SU-DHL-6 (cell line): ENCODE results near the gene RAP1GAP2.

Source experiments
- H2AFZ ChIP-seq: fragments of 200-600 bp; sonication (generic); 2 replicates; pipeline ENCODE4 v1.6.1; 2014; ENCODE audit warnings: low read depth, mild to moderate bottlenecking, moderate library complexity, mixed read lengths, antibody characterized with exemption, low read length; ENCODE audit not compliant: severe bottlenecking
- H3F3A ChIP-seq: fragments of 200-600 bp; shearing (Covaris generic); 2 replicates; pipeline ENCODE4 v1.6.0; 2016; ENCODE audit warnings: antibody characterized with exemption, mild to moderate bottlenecking; ENCODE audit not compliant: insufficient read depth
- H3K27ac ChIP-seq: fragments of 200-600 bp; sonication (generic); 2 replicates; pipeline ENCODE4 v1.5.1; 2016; ENCODE audit warnings: low read depth, mild to moderate bottlenecking, low read length, moderate library complexity, mixed read lengths
- H3K27me3 ChIP-seq: fragments of 200-600 bp; sonication (generic), shearing (Covaris generic); 2 replicates; pipeline ENCODE4 v1.6.0; 2014; ENCODE audit warnings: mild to moderate bottlenecking, low read length
- H3K36me3 ChIP-seq: fragments of 200-600 bp; sonication (generic); 2 replicates; pipeline ENCODE4 v1.6.1; 2014; ENCODE audit warnings: mild to moderate bottlenecking, low read length, mixed read lengths
- H3K4me2 ChIP-seq: fragments of 300-600, 200-600 bp; shearing (Covaris generic), sonication (generic); 2 replicates; pipeline ENCODE4 v1.6.0; 2014; ENCODE audit warnings: low read length, low read depth, mild to moderate bottlenecking; ENCODE audit not compliant: poor library complexity, severe bottlenecking
- H3K4me3 ChIP-seq: fragments of 200-600 bp; sonication (generic); 2 replicates; pipeline ENCODE4 v1.5.1; 2014; ENCODE audit warnings: antibody characterized with exemption, low read length, mild to moderate bottlenecking, mixed read lengths; ENCODE audit not compliant: insufficient read depth, poor library complexity, severe bottlenecking
- H3K79me2 ChIP-seq: fragments of 200-600 bp; sonication (generic); 2 replicates; pipeline ENCODE4 v1.6.1; 2014; ENCODE audit warnings: mild to moderate bottlenecking, low read length, moderate library complexity; ENCODE audit not compliant: insufficient read depth
- H3K9ac ChIP-seq: fragments of 200-600 bp; sonication (generic); 2 replicates; pipeline ENCODE4 v1.7.0; 2014; ENCODE audit warnings: mild to moderate bottlenecking, low read length
- H3K9me2 ChIP-seq: fragments of 200-600 bp; sonication (generic); replicated peaks from 2 replicates; pipeline ENCODE4 v1.6.1; 2014; ENCODE audit warnings: low read length; ENCODE audit not compliant: insufficient read depth
- H3K9me3 ChIP-seq: fragments of 200-600 bp; sonication (generic); 2 replicates; pipeline ENCODE4 v1.6.1; 2014; ENCODE audit warnings: low read length, mixed read lengths; ENCODE audit not compliant: insufficient read depth
- H4K20me1 ChIP-seq: fragments of 200-600 bp; sonication (generic); 2 replicates; pipeline ENCODE4 v1.6.1; 2014; ENCODE audit warnings: low read depth, mild to moderate bottlenecking, antibody characterized with exemption, low read length, moderate library complexity, mixed read lengths
- CTCF ChIP-seq: fragments of 200-600 bp; sonication (generic); IDR thresholded peaks from one replicate; pipeline ENCODE4 v1.5.1; 2017; ENCODE audit warnings: antibody characterized with exemption, mild to moderate bottlenecking, low read length, moderate library complexity; ENCODE audit not compliant: insufficient read depth, poor library complexity, severe bottlenecking
- EZH2phosphoT487 ChIP-seq: fragments of 200-600 bp; sonication (generic), shearing (Covaris generic); conservative IDR thresholded peaks from 2 replicates; pipeline ENCODE4 v1.6.1; 2018; ENCODE audit warnings: mild to moderate bottlenecking, antibody characterized with exemption, low read length, moderate library complexity, mixed read lengths

The RAP1GAP2 gene

GRCh38 chr17:2805961-2806360 is 9.7 kb downstream of the RAP1GAP2 start:
- H3K79me2 ChIP-seq, result no peaks in the 10 kb centered on the region
- H3K36me3 ChIP-seq, result no peaks in the 10 kb centered on the region
- H2AFZ ChIP-seq, result no peak overlapping the region
- H4K20me1 ChIP-seq, result no peaks in the 10 kb centered on the region
- H3K27ac ChIP-seq, result no peak overlapping the region
- no peaks in the 10 kb centered on the region for H3K27me3 ChIP-seq
- TF ChIP-seq EZH2phosphoT487, result no peak
- no peak for TF ChIP-seq CTCF
- no peaks in the 10 kb centered on the region for H3K9me2 ChIP-seq
- no peaks in the 10 kb centered on the region for H3F3A ChIP-seq
- H3K9me3 ChIP-seq, result no peaks in the 10 kb centered on the region
- H3K9ac ChIP-seq, result no peak overlapping the region
- H3K4me2 ChIP-seq, result no peak overlapping the region
- no peak overlapping the region for H3K4me3 ChIP-seq

- Histone ChIP-seq H3K4me3 (no peak overlapping the region), H3K9ac (no peak overlapping the region), H2AFZ (no peak overlapping the region), H4K20me1 (no peaks in the 10 kb centered on the region), H3K36me3 (no peaks in the 10 kb centered on the region), H3K9me3 (no peaks in the 10 kb centered on the region), H3K79me2 (no peaks in the 10 kb centered on the region), H3K9me2 (no peaks in the 10 kb centered on the region), H3K27me3 (no peaks in the 10 kb centered on the region), H3K4me2 (no peak overlapping the region), H3F3A (no peaks in the 10 kb centered on the region), H3K27ac (no peak overlapping the region)
- TF ChIP-seq CTCF (no peak), EZH2phosphoT487 (no peak)
Observed at GRCh38 chr17:2808367-2809335, 12.4 kb downstream of the RAP1GAP2 start.

GRCh38 chr17:2809337-2809736 is 13.1 kb downstream of the RAP1GAP2 start:
- H3K9ac ChIP-seq, result no peak overlapping the region
- TF ChIP-seq CTCF (no peak), EZH2phosphoT487 (no peak)
- no peaks in the 10 kb centered on the region for H3K27me3 ChIP-seq
- H3F3A ChIP-seq, result no peaks in the 10 kb centered on the region
- H3K4me3 ChIP-seq, result no peak overlapping the region
- no peak overlapping the region for H3K4me2 ChIP-seq
- H3K9me2 ChIP-seq, result no peaks in the 10 kb centered on the region
- H2AFZ ChIP-seq, result no peak overlapping the region
- H4K20me1 ChIP-seq, result no peaks in the 10 kb centered on the region
- H3K9me3 ChIP-seq, result no peaks in the 10 kb centered on the region
- H3K27ac ChIP-seq, result no peak overlapping the region
- H3K36me3 ChIP-seq, result no peaks in the 10 kb centered on the region
- no peaks in the 10 kb centered on the region for H3K79me2 ChIP-seq
